DOHH2 (cell line): Measurements from ENCODE around the gene GPR180.

Source experiments
- H3F3A ChIP-seq: fragments of 200-600 bp; sonication (generic), shearing (Covaris generic); 2 replicates; pipeline ENCODE4 v1.6.0; 2016; ENCODE audit warnings: antibody characterized with exemption, mild to moderate bottlenecking; ENCODE audit not compliant: control insufficient read depth, insufficient read depth
- H3K27ac ChIP-seq: fragments of 200-600 bp; sonication (generic); 2 replicates; pipeline ENCODE4 v1.5.1; 2014; ENCODE audit warnings: low read depth, mild to moderate bottlenecking, low read length, moderate library complexity
- H3K27me3 ChIP-seq: fragments of 200-600 bp; sonication (generic); 2 replicates; pipeline ENCODE4 v1.6.1; 2014; ENCODE audit warnings: mild to moderate bottlenecking, low read length, mixed read lengths; ENCODE audit not compliant: control insufficient read depth
- H3K36me3 ChIP-seq: fragments of 200-600 bp; sonication (generic); 2 replicates; pipeline ENCODE4 v1.6.1; 2014; ENCODE audit warnings: mild to moderate bottlenecking, low read length, moderate library complexity, mixed read lengths; ENCODE audit not compliant: control insufficient read depth
- H3K4me1 ChIP-seq: fragments of 200-600 bp; sonication (generic); 2 replicates; pipeline ENCODE4 v1.6.1; 2014; ENCODE audit warnings: mild to moderate bottlenecking, low read length, mixed read lengths; ENCODE audit not compliant: control insufficient read depth
- H3K4me2 ChIP-seq: fragments of 200-600 bp; sonication (generic); 2 replicates; pipeline ENCODE4 v1.6.0; 2014; ENCODE audit warnings: mild to moderate bottlenecking, low read length, moderate library complexity
- H3K4me3 ChIP-seq: fragments of 200-600 bp; sonication (generic); 2 replicates; pipeline ENCODE4 v1.5.1; 2014; ENCODE audit warnings: mild to moderate bottlenecking, low read length, mixed read lengths
- H3K79me2 ChIP-seq: fragments of 200-600 bp; sonication (generic); 2 replicates; pipeline ENCODE4 v1.6.1; 2014; ENCODE audit warnings: mild to moderate bottlenecking, low read length, mixed read lengths; ENCODE audit not compliant: control insufficient read depth
- H3K9me2 ChIP-seq: fragments of 200-600 bp; sonication (generic); replicated peaks from 2 replicates; pipeline ENCODE4 v1.6.1; 2014; ENCODE audit warnings: mild to moderate bottlenecking, low read length, mixed read lengths; ENCODE audit not compliant: control insufficient read depth
- H3K9me3 ChIP-seq: fragments of 200-600 bp; sonication (generic); 2 replicates; pipeline ENCODE4 v1.6.1; 2014; ENCODE audit warnings: antibody characterized with exemption, low read length, mixed read lengths; ENCODE audit not compliant: control insufficient read depth, insufficient read depth
- H4K20me1 ChIP-seq: fragments of 200-600 bp; sonication (generic); 2 replicates; pipeline ENCODE4 v1.6.0; 2014; ENCODE audit warnings: low read depth, mild to moderate bottlenecking, antibody characterized with exemption, low read length, moderate library complexity; ENCODE audit not compliant: control insufficient read depth, insufficient read depth
- EZH2phosphoT487 ChIP-seq: fragments of 200-600 bp; sonication (generic); IDR thresholded peaks from 2 replicates; pipeline ENCODE4 v1.6.1; 2017; ENCODE audit warnings: borderline replicate concordance, mild to moderate bottlenecking, antibody characterized with exemption, low read length, moderate library complexity, mixed read lengths
- TF ChIP-seq, protein P1 (sequence below): fragments of 200-600 bp; sonication (generic); IDR thresholded peaks from one replicate; pipeline ENCODE4 v1.5.1; 2014; ENCODE audit warnings: antibody characterized with exemption, mild to moderate bottlenecking, low read depth, low read length; ENCODE audit not compliant: poor library complexity, severe bottlenecking

Gene GPR180

GRCh38 chr13:94679614-94680013 lies 78.0 kb downstream of the GPR180 start:
- Histone ChIP-seq H3K27me3 (no peaks in the 10 kb centered on the region), H4K20me1 (no peaks in the 10 kb centered on the region), H3K79me2 (no peaks in the 10 kb centered on the region), H3F3A (no peaks in the 10 kb centered on the region), H3K4me1 (no peaks in the 10 kb centered on the region), H3K4me2 (no peak overlapping the region), H3K27ac (no peak overlapping the region), H3K36me3 (no peaks in the 10 kb centered on the region), H3K9me2 (no peaks in the 10 kb centered on the region), H3K9me3 (no peaks in the 10 kb centered on the region), H3K4me3 (no peak overlapping the region)
- no peak for TF ChIP-seq EZH2phosphoT487
- TF ChIP-seq, protein P1, sequence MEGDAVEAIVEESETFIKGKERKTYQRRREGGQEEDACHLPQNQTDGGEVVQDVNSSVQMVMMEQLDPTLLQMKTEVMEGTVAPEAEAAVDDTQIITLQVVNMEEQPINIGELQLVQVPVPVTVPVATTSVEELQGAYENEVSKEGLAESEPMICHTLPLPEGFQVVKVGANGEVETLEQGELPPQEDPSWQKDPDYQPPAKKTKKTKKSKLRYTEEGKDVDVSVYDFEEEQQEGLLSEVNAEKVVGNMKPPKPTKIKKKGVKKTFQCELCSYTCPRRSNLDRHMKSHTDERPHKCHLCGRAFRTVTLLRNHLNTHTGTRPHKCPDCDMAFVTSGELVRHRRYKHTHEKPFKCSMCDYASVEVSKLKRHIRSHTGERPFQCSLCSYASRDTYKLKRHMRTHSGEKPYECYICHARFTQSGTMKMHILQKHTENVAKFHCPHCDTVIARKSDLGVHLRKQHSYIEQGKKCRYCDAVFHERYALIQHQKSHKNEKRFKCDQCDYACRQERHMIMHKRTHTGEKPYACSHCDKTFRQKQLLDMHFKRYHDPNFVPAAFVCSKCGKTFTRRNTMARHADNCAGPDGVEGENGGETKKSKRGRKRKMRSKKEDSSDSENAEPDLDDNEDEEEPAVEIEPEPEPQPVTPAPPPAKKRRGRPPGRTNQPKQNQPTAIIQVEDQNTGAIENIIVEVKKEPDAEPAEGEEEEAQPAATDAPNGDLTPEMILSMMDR, result no peak

GRCh38 chr13:94682229-94682628 lies 80.6 kb downstream of the GPR180 start:
- TF ChIP-seq, protein P1, result no peak
- TF ChIP-seq EZH2phosphoT487, result no peak
- Histone ChIP-seq H3K4me3 (no peak overlapping the region), H3K79me2 (no peaks in the 10 kb centered on the region), H3K36me3 (no peaks in the 10 kb centered on the region), H4K20me1 (no peaks in the 10 kb centered on the region), H3F3A (no peaks in the 10 kb centered on the region), H3K9me3 (no peaks in the 10 kb centered on the region), H3K4me1 (no peaks in the 10 kb centered on the region), H3K4me2 (no peak overlapping the region), H3K27me3 (no peaks in the 10 kb centered on the region), H3K27ac (no peak overlapping the region), H3K9me2 (no peaks in the 10 kb centered on the region)

- Histone ChIP-seq H3K4me1 (no peaks in the 10 kb centered on the region), H4K20me1 (no peaks in the 10 kb centered on the region), H3K9me2 (no peaks in the 10 kb centered on the region), H3F3A (no peaks in the 10 kb centered on the region), H3K9me3 (no peaks in the 10 kb centered on the region), H3K27me3 (no peaks in the 10 kb centered on the region), H3K27ac (no peak overlapping the region), H3K4me2 (no peak overlapping the region), H3K36me3 (no peaks in the 10 kb centered on the region), H3K4me3 (no peak overlapping the region), H3K79me2 (no peaks in the 10 kb centered on the region)
- TF ChIP-seq, protein P1, result no peak
- no peak for TF ChIP-seq EZH2phosphoT487
Measured at GRCh38 chr13:94683409-94683808, 81.8 kb downstream of the GPR180 start.
